ENCODE data around the gene SSBP3. TPM values are rescaled to one million over a fixed set of nuclear protein-coding genes. Genes with fewer than 3 reads are reported as not detected.

The SSBP3 gene
- total RNA-seq, 1 experiment from 2014 or later, result 115 TPM

DNA sequence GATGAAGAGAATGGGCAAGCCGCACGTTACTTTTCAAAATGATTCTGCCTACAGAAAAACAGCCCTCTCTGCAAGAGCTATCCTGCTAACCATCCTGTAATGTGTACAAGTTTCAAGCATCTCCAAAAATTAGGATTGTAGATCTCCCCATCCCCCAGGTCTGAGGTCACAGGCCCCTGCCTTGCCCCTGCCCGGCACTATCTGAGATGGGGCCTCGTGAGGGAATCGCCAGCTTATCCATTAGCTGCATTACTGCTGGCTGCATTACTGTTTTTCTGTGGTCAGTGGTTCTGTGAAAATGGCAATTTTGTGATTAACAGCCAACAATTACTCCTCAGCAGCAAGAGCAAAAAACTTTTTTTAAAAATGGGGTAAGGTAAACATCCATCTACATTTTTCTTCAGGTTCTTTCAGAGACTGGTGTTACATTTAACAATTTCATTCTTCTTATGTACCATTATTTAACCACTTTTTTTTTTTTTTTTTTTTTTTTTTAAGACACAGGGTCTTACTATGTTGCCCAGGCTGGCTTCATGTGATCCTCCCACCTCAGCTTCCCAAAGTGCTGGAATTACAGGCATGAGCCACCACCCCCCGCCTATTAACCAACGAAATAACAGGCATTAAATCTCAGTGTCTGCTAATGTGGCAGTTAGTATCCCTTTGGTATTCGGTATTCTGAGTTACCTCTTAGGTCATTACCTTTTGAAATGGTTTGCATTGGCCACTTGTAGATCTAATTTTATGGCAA lies 122.4 kb downstream of the SSBP3 start:
- TF ChIP-seq, protein P1, sequence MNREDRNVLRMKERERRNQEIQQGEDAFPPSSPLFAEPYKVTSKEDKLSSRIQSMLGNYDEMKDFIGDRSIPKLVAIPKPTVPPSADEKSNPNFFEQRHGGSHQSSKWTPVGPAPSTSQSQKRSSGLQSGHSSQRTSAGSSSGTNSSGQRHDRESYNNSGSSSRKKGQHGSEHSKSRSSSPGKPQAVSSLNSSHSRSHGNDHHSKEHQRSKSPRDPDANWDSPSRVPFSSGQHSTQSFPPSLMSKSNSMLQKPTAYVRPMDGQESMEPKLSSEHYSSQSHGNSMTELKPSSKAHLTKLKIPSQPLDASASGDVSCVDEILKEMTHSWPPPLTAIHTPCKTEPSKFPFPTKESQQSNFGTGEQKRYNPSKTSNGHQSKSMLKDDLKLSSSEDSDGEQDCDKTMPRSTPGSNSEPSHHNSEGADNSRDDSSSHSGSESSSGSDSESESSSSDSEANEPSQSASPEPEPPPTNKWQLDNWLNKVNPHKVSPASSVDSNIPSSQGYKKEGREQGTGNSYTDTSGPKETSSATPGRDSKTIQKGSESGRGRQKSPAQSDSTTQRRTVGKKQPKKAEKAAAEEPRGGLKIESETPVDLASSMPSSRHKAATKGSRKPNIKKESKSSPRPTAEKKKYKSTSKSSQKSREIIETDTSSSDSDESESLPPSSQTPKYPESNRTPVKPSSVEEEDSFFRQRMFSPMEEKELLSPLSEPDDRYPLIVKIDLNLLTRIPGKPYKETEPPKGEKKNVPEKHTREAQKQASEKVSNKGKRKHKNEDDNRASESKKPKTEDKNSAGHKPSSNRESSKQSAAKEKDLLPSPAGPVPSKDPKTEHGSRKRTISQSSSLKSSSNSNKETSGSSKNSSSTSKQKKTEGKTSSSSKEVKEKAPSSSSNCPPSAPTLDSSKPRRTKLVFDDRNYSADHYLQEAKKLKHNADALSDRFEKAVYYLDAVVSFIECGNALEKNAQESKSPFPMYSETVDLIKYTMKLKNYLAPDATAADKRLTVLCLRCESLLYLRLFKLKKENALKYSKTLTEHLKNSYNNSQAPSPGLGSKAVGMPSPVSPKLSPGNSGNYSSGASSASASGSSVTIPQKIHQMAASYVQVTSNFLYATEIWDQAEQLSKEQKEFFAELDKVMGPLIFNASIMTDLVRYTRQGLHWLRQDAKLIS (CRISPR knock-in tag; IDR thresholded peaks at IDR 0.05; ENCODE audit: borderline replicate concordance), result no peak
- TF ChIP-seq ZNF121 (CRISPR knock-in tag; IDR thresholded peaks at IDR 0.05), result peak; percentile 93
- Mint-ChIP-seq H3K9me3 (no peaks in the 10 kb centered on the region), H3K27ac (peak overlapping the region; percentile 11; the same call in 1 of the 2 replicates), H3K4me3 (no peak overlapping the region), H3K27me3 (ENCODE audit: low read depth) (no peaks in the 10 kb centered on the region), H3K4me1 (peaks cover 57% of the 10 kb centered on the region), H3K36me3 (peaks cover 11% of the 10 kb centered on the region)
- ChIA-PET POLR2A (interaction anchor here (0.6 kb wide), 1 partner anchor 107 kb away, joined by 3 read pairs; no protein-coding TSS in a partner anchor), CTCF (interaction anchor here (3.3 kb wide), 1 partner anchor 10 kb away, joined by 20 read pairs; no protein-coding TSS in a partner anchor)
- DNase-seq (ENCODE audit: low spot score) (no peak), ATAC-seq (no peak)

DNA sequence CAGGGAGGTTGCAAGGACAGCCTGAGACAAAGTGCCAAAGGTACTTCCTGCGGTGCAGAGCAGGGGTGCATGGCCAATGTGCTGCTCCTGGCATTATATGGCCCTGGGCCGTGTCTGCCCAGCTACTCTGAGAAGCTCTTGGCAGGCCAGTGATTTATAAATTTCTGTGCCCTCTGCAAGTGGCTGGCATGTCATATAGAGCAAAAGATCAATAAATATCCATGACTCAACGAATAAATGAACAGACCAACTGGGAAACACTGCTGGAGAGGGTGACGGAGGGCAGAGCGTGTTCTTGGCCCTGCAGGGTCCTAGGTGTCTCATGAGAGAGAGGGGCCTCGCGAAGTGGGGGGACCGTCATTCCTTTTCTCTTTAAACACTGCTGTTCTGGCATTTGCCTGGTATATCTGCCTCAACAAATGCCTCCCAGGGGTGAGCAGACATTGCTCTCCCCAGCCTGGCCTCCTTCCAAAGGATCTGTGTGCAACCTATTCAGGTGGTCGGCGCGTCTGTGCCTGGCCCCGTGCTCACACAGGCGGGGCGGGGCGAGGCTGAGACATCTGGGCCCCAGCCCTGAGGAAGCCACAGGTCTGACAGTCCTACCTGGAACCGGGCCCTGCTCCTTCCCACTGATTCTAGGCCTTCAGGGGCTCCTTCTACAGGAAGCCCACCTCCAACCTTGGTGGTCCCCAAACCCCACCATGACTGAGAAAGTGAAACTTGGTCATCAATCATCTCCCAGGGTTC lies 123.9 kb downstream of the SSBP3 start:
- peaks cover 12% of the 10 kb centered on the region for H3K36me3 Mint-ChIP-seq
- no peak for ATAC-seq
- ChIA-PET POLR2A (no interaction called here), CTCF (no interaction called here)
- no peaks in the 10 kb centered on the region for H3K9me3 Mint-ChIP-seq
- TF ChIP-seq, protein P2, sequence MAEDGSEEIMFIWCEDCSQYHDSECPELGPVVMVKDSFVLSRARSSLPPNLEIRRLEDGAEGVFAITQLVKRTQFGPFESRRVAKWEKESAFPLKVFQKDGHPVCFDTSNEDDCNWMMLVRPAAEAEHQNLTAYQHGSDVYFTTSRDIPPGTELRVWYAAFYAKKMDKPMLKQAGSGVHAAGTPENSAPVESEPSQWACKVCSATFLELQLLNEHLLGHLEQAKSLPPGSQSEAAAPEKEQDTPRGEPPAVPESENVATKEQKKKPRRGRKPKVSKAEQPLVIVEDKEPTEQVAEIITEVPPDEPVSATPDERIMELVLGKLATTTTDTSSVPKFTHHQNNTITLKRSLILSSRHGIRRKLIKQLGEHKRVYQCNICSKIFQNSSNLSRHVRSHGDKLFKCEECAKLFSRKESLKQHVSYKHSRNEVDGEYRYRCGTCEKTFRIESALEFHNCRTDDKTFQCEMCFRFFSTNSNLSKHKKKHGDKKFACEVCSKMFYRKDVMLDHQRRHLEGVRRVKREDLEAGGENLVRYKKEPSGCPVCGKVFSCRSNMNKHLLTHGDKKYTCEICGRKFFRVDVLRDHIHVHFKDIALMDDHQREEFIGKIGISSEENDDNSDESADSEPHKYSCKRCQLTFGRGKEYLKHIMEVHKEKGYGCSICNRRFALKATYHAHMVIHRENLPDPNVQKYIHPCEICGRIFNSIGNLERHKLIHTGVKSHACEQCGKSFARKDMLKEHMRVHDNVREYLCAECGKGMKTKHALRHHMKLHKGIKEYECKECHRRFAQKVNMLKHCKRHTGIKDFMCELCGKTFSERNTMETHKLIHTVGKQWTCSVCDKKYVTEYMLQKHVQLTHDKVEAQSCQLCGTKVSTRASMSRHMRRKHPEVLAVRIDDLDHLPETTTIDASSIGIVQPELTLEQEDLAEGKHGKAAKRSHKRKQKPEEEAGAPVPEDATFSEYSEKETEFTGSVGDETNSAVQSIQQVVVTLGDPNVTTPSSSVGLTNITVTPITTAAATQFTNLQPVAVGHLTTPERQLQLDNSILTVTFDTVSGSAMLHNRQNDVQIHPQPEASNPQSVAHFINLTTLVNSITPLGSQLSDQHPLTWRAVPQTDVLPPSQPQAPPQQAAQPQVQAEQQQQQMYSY (CRISPR knock-in tag; IDR thresholded peaks at IDR 0.05), result no peak
- TF ChIP-seq, protein P3, sequence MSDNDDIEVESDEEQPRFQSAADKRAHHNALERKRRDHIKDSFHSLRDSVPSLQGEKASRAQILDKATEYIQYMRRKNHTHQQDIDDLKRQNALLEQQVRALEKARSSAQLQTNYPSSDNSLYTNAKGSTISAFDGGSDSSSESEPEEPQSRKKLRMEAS (CRISPR knock-in tag; IDR thresholded peaks at IDR 0.05), result no peak
- TF ChIP-seq NR1H2 (CRISPR knock-in tag; IDR thresholded peaks at IDR 0.05) (no peak), CBFB (CRISPR knock-in tag; IDR thresholded peaks at IDR 0.05; ENCODE audit: low read depth) (no peak), IRF2 (CRISPR knock-in tag; IDR thresholded peaks at IDR 0.05; ENCODE audit: borderline replicate concordance, low read depth) (no peak), SOX15 (CRISPR knock-in tag; IDR thresholded peaks at IDR 0.05) (no peak), PRRX2 (CRISPR knock-in tag; IDR thresholded peaks at IDR 0.05) (no peak), ZNF138 (CRISPR knock-in tag; conservative IDR thresholded peaks at IDR 0.05) (no peak)
- TF ChIP-seq, protein P4, sequence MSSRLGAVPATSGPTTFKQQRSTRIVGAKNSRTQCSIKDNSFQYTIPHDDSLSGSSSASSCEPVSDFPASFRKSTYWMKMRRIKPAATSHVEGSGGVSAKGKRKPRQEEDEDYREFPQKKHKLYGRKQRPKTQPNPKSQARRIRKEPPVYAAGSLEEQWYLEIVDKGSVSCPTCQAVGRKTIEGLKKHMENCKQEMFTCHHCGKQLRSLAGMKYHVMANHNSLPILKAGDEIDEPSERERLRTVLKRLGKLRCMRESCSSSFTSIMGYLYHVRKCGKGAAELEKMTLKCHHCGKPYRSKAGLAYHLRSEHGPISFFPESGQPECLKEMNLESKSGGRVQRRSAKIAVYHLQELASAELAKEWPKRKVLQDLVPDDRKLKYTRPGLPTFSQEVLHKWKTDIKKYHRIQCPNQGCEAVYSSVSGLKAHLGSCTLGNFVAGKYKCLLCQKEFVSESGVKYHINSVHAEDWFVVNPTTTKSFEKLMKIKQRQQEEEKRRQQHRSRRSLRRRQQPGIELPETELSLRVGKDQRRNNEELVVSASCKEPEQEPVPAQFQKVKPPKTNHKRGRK (CRISPR knock-in tag; IDR thresholded peaks at IDR 0.05; ENCODE audit: borderline replicate concordance), result no peak
- TF ChIP-seq, protein P5, sequence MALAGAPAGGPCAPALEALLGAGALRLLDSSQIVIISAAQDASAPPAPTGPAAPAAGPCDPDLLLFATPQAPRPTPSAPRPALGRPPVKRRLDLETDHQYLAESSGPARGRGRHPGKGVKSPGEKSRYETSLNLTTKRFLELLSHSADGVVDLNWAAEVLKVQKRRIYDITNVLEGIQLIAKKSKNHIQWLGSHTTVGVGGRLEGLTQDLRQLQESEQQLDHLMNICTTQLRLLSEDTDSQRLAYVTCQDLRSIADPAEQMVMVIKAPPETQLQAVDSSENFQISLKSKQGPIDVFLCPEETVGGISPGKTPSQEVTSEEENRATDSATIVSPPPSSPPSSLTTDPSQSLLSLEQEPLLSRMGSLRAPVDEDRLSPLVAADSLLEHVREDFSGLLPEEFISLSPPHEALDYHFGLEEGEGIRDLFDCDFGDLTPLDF (CRISPR knock-in tag; IDR thresholded peaks at IDR 0.05), result no peak
- H3K4me3 Mint-ChIP-seq, result no peak overlapping the region
- H3K27me3 Mint-ChIP-seq (ENCODE audit: low read depth), result no peaks in the 10 kb centered on the region
- peaks cover 53% of the 10 kb centered on the region for H3K4me1 Mint-ChIP-seq
- no peak for DNase-seq (ENCODE audit: low spot score)
- H3K27ac Mint-ChIP-seq, result peak overlapping the region; percentile 60; the same call in 1 of the 2 replicates

Data from WTC11 (cell line).